ENCODE data around the gene DISC1. TPM values are rescaled to one million over a fixed set of nuclear protein-coding genes. Genes with fewer than 3 reads are reported as not detected.

Gene DISC1
- total and polyA plus RNA-seq, 2 experiments from 2014 or later: 2.1 to 6.5 TPM

DNA sequence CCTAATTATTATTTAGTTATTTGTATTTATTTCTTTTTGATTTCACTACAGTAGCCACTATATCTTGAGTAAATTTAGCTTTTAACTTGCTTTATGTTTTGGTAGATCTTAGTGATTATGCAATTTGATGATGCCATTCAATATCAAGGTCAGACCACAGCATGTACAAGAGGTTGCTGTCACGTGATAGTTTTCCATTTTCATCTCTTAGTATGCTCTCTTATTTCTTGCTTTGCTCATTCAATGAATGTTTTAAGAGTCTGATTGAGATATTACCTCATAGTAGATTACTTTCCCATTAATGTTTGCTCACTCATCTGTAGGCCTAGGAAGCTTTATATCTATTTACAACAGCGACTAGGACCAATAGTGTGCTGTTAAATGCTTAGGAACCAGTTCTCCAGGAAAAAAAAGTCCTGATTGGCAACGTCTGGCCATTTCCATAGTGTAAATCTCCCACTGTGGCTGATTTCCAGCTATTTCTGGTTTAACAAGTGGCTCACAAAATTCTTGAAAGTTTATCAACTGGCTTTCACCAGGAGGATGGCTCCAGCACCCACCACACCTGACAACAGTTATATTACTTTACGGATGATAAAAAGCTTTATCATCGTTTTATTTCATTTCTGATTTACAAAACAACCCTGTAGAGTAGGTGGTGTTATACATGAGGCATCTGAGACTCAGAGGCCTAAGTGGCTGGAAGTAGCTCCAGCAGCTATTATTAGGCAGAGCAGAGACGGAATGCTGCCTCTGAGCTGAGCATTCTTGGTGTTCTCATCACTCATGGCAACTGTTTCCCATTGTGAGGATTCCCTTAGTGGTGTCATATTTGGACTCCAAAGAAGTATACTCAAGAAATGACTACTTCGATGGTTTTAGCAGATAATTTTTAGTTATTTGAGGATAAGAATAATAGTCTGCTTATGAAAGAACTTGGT lies 235.2 kb downstream of the DISC1 start (continued):
- no peak for TF ChIP-seq EZH2phosphoT487 (IDR thresholded peaks at IDR 0.05; ENCODE audit: unreplicated experiment)
- no peak for TF ChIP-seq JUNB (IDR thresholded peaks at IDR 0.05; ENCODE audit: unreplicated experiment)
- TF ChIP-seq, protein P1, sequence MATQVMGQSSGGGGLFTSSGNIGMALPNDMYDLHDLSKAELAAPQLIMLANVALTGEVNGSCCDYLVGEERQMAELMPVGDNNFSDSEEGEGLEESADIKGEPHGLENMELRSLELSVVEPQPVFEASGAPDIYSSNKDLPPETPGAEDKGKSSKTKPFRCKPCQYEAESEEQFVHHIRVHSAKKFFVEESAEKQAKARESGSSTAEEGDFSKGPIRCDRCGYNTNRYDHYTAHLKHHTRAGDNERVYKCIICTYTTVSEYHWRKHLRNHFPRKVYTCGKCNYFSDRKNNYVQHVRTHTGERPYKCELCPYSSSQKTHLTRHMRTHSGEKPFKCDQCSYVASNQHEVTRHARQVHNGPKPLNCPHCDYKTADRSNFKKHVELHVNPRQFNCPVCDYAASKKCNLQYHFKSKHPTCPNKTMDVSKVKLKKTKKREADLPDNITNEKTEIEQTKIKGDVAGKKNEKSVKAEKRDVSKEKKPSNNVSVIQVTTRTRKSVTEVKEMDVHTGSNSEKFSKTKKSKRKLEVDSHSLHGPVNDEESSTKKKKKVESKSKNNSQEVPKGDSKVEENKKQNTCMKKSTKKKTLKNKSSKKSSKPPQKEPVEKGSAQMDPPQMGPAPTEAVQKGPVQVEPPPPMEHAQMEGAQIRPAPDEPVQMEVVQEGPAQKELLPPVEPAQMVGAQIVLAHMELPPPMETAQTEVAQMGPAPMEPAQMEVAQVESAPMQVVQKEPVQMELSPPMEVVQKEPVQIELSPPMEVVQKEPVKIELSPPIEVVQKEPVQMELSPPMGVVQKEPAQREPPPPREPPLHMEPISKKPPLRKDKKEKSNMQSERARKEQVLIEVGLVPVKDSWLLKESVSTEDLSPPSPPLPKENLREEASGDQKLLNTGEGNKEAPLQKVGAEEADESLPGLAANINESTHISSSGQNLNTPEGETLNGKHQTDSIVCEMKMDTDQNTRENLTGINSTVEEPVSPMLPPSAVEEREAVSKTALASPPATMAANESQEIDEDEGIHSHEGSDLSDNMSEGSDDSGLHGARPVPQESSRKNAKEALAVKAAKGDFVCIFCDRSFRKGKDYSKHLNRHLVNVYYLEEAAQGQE (IDR thresholded peaks at IDR 0.05; ENCODE audit: unreplicated experiment): no peak

DNA sequence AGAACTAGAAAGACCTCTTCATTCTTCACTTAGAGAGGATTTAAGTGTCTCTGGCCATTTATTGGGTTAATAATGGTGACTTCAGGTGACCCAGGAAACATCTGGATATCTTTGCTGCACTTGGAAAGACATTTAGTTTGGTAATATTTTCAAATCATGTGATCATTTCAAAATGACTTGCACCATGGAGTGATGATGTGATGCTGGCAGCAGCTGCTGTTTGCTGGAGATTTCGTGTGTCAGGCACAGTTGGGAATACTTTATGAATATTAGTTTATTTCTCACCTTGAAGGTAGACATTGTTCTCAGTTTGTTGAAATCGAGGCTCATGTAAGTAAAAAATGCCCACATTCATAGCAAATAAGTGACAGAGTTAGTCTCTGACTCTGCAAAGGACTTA lies 236.0 kb downstream of the DISC1 start:
- Histone ChIP-seq H3K4me1 (ENCODE audit: insufficient read depth) (peaks cover 2% of the 10 kb centered on the region; the same call in 1 of the 2 replicates), H3K79me2 (replicated peaks; ENCODE audit: insufficient read depth) (no peaks in the 10 kb centered on the region), H3K4me2 (no peak overlapping the region), H3K36me3 (ENCODE audit: insufficient read depth) (no peaks in the 10 kb centered on the region), H3F3A (replicated peaks; ENCODE audit: low read depth) (no peaks in the 10 kb centered on the region), H2AFZ (no peak overlapping the region), H3K9me2 (ENCODE audit: insufficient read depth) (0 out of 2 replicates have a peak, but pooled peaks cover 2% of the 10 kb centered on the region), H3K27ac (ENCODE audit: low read depth) (no peak overlapping the region), H3K4me3 (no peak overlapping the region), H4K20me1 (replicated peaks; ENCODE audit: insufficient read depth) (no peaks in the 10 kb centered on the region), H3K27me3 (ENCODE audit: insufficient read depth) (no peaks in the 10 kb centered on the region)
- H3K4me1 Mint-ChIP-seq: peaks cover 13% of the 10 kb centered on the region
- ATAC-seq (no peak), DNase-seq (ENCODE audit: low spot score) (no peak)
- H3K9me3 Mint-ChIP-seq: no peaks in the 10 kb centered on the region
- H3K36me3 Mint-ChIP-seq (ENCODE audit: low read depth): no peaks in the 10 kb centered on the region
- peaks cover 1% of the 10 kb centered on the region for H3K27me3 Mint-ChIP-seq (ENCODE audit: insufficient read depth, low read depth, poor library complexity)
- H3K4me3 Mint-ChIP-seq: no peak overlapping the region
- H3K27ac Mint-ChIP-seq: no peak overlapping the region
- TF ChIP-seq, protein P2, sequence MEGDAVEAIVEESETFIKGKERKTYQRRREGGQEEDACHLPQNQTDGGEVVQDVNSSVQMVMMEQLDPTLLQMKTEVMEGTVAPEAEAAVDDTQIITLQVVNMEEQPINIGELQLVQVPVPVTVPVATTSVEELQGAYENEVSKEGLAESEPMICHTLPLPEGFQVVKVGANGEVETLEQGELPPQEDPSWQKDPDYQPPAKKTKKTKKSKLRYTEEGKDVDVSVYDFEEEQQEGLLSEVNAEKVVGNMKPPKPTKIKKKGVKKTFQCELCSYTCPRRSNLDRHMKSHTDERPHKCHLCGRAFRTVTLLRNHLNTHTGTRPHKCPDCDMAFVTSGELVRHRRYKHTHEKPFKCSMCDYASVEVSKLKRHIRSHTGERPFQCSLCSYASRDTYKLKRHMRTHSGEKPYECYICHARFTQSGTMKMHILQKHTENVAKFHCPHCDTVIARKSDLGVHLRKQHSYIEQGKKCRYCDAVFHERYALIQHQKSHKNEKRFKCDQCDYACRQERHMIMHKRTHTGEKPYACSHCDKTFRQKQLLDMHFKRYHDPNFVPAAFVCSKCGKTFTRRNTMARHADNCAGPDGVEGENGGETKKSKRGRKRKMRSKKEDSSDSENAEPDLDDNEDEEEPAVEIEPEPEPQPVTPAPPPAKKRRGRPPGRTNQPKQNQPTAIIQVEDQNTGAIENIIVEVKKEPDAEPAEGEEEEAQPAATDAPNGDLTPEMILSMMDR (conservative IDR thresholded peaks at IDR 0.05; ENCODE audit: low read depth in 2 of 2): no peak
- TF ChIP-seq ZNF331 (CRISPR knock-in tag; IDR thresholded peaks at IDR 0.05; ENCODE audit: low read depth) (no peak), NANOG (IDR thresholded peaks at IDR 0.05; ENCODE audit: borderline replicate concordance) (no peak), EZH2 (IDR thresholded peaks at IDR 0.05; ENCODE audit: low read depth, unreplicated experiment) (no peak)
- TF ChIP-seq, protein P1 (IDR thresholded peaks at IDR 0.05; ENCODE audit: unreplicated experiment): no peak
